Activated naive CD4-positive, alpha-beta T cell treated with anti-CD3 and anti-CD28 coated beads, Interleukin-2, amount 50 U/mL, for 24 hours (primary cell): ENCODE results near the gene NEUROD4.

Source experiments
- H3K27ac Mint-ChIP-seq: one replicate; pipeline ENCODE4 v1.8.0; 2021; ENCODE audit warnings: mild to moderate bottlenecking, mixed read lengths
- H3K27me3 Mint-ChIP-seq: one replicate; pipeline ENCODE4 v1.8.0; 2021; ENCODE audit warnings: mixed read lengths
- H3K36me3 Mint-ChIP-seq: one replicate; pipeline ENCODE4 v1.8.0; 2021; ENCODE audit warnings: mixed read lengths
- H3K4me1 Mint-ChIP-seq: one replicate; pipeline ENCODE4 v1.8.0; 2021; ENCODE audit warnings: mixed read lengths
- H3K4me3 Mint-ChIP-seq: one replicate; pipeline ENCODE4 v1.8.0; 2021; ENCODE audit warnings: mild to moderate bottlenecking, mixed read lengths
- H3K9me3 Mint-ChIP-seq: one replicate; pipeline ENCODE4 v1.8.0; 2021; ENCODE audit warnings: mixed read lengths

NEUROD4 gene

DNA sequence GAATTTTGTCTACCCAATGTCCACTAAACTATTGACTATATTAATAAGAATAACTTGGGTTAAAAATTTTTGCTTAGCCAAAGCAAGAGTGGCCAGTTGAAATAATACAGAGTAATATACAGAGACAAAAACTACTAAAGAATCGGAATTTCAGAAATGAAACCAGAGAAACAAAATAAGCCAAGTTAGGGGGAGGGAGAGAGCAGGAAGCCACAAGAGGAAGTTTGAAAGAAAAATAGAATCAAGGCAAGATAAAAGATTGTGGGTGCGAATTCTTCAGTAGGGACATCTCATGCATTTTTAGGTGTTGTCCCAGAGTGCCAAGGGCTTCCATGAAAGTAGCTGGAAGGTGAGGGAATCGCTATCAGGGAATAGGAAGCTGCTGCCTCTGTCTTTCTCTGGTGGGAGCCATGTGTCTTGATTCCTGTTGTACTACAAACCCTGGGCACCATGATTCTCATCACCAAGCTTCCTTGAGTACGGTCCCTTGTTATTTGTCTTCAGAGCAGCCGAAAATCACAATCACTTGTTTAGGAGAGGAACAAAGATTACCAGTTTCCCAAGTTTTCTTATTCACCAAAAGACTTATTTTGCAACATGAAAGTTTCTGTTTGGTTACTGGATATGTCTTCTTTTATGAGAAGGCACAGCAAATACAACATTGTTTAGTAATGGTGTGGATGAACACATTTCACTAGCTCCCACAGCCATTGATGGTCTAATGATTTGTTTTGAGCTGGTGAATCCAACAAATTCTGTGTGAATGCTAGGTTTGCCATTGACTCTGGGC, 16.7 kb downstream of the NEUROD4 start:
- Mint-ChIP-seq H3K4me1 (peaks cover 59% of the 10 kb centered on the region), H3K4me3 (peak overlapping the region; percentile 76), H3K27me3 (no peaks in the 10 kb centered on the region), H3K27ac (peak overlapping the region; percentile 89), H3K9me3 (no peaks in the 10 kb centered on the region), H3K36me3 (peaks cover 3% of the 10 kb centered on the region)

- H3K4me3 Mint-ChIP-seq = no peak overlapping the region
- peaks cover 3% of the 10 kb centered on the region for H3K36me3 Mint-ChIP-seq
- peak overlapping the region; percentile 21 for H3K27ac Mint-ChIP-seq
- H3K4me1 Mint-ChIP-seq = peaks cover 61% of the 10 kb centered on the region
- no peaks in the 10 kb centered on the region for H3K27me3 Mint-ChIP-seq
- H3K9me3 Mint-ChIP-seq = no peaks in the 10 kb centered on the region
These were observed 17.7 kb downstream of the NEUROD4 start for GRCh38 chr12:55037351-55037987.

DNA sequence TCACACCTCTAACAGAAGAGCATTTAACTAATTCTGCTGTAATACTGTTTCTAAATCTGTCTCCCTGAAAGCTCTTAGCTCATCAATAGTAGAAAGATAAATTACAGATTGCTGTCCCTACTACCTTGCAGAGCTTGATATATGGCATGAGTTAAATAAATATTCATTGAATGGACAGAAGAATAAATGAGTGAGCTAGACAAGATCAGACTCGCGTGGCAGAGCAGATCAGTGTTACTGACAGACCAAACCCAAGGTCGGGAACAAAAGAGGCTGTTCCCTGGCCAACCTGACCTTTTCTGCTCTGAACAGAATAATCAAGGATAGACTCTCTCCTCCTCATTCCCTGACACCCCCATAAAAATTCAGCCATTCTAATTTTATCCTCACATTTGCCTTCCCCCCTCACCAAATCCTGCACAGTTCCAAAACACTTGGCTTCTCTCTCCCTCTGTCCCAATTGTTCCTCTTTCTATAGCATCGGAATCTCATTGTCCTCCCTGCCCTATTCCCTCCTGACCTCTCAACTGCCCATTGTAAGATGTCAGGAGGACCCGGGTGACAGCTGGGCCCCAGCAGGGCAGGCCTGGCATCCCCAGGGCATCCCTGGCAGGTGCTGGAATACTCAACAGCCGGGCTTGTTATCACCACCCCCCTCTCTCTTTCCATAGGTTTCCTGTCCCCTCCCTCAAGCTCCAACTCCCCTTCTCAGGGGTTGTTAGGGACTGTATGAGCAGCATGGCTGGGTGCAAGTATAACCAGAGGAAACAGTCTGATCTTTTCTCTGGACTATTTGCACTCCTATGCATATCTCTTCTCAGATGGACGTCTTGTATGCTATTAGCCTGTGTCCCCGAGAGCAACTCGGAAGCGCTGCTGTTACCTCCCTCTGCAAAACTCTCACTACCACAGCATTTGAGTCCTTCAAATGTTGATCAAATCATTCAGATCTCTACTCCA, 19.9 kb downstream of the NEUROD4 start:
- peak overlapping the region; percentile 16 for H3K4me3 Mint-ChIP-seq

DNA sequence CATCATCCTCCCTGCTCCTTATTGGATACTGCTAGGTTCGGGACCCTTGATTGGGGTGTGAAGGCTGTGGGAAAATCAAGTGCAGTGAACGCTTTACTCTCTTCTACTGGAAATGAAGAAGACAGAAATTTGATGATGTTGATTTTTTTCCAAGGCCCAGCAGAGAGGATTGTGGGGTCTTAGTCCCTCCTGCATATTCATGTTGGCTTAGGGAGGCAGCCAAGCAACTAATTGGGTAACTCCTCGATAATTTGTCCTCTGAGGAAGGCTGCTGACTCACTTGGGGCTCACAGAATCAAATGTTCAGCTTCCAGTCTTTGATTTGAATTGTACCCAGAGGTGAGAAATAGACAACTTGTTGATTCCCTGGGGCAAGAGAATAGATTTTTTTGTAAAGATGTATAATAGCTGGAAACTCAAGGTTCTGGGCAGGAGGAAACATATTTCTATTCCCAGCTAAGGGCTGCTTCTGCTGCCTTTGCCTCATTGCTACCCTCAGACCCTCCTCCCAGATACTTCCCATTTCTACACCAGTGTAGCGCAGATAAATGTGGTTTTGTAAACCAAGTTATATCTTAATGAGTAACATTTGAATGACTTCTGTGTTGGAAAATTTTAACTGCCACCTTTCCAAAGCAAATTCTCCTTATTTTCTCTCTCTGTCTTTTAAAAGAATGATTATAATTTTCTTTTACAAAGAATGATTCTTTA, 21.7 kb downstream of the NEUROD4 start:
- no peak overlapping the region for H3K4me3 Mint-ChIP-seq
- no peaks in the 10 kb centered on the region for H3K9me3 Mint-ChIP-seq
- H3K36me3 Mint-ChIP-seq = no peaks in the 10 kb centered on the region
- H3K27ac Mint-ChIP-seq = no peak overlapping the region
- peaks cover 45% of the 10 kb centered on the region for H3K4me1 Mint-ChIP-seq
- no peaks in the 10 kb centered on the region for H3K27me3 Mint-ChIP-seq

More for the DNA sequence above, 19.9 kb downstream of the NEUROD4 start:
- H3K27ac Mint-ChIP-seq = no peak overlapping the region
- peaks cover 63% of the 10 kb centered on the region for H3K4me1 Mint-ChIP-seq
- H3K27me3 Mint-ChIP-seq = no peaks in the 10 kb centered on the region
- H3K9me3 Mint-ChIP-seq = no peaks in the 10 kb centered on the region
- peaks cover 3% of the 10 kb centered on the region for H3K36me3 Mint-ChIP-seq

- Mint-ChIP-seq H3K36me3 (no peaks in the 10 kb centered on the region), H3K9me3 (no peaks in the 10 kb centered on the region), H3K27ac (no peak overlapping the region), H3K4me1 (peaks cover 30% of the 10 kb centered on the region), H3K4me3 (no peak overlapping the region), H3K27me3 (no peaks in the 10 kb centered on the region)
These were observed 23.8 kb downstream of the NEUROD4 start for GRCh38 chr12:55043542-55043941.

GRCh38 chr12:55044135-55044534, 24.4 kb downstream of the NEUROD4 start:
- H3K27me3 Mint-ChIP-seq = no peaks in the 10 kb centered on the region
- H3K27ac Mint-ChIP-seq = no peak overlapping the region
- H3K9me3 Mint-ChIP-seq = no peaks in the 10 kb centered on the region
- peaks cover 24% of the 10 kb centered on the region for H3K4me1 Mint-ChIP-seq
- H3K36me3 Mint-ChIP-seq = no peaks in the 10 kb centered on the region
- no peak overlapping the region for H3K4me3 Mint-ChIP-seq

GRCh38 chr12:55049676-55050075, 29.9 kb downstream of the NEUROD4 start:
- Mint-ChIP-seq H3K36me3 (no peaks in the 10 kb centered on the region), H3K27ac (no peak overlapping the region), H3K9me3 (no peaks in the 10 kb centered on the region), H3K4me3 (no peak overlapping the region), H3K27me3 (no peaks in the 10 kb centered on the region), H3K4me1 (no peaks in the 10 kb centered on the region)

DNA sequence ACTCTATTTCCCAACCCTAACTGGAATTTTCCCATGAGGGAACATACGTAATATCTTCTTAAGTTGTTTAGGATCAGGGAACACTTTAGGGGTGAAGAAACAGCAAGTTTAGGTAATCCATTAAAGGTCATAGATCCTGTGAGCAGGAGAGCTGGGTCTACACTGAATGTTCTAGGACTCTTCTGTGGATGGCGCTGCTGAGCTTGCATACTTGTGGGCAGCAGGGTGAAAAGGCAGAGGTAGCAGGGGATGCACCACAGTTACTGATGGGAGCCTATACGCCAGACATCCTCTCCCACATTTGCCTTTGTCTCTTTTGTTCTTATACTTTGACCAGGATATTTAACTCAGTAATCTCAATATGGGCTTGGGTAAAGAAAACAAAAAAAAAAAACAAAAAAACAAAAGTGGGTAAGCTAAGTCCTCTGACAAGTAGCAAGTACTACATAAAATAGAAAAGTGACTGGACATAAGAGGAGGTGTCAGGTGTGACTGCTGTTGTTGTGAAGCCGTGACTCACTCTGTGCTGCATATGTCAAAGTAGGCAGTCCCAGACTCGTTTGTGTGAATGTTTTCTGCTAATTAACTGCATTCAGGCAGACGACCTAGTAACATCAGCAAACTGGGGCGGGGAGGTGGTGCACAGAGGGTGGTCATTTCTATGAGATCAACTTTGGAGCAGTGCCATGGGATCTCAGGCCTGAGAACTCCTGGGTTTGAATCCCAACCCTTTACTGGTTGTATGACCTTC, 31.6 kb downstream of the NEUROD4 start:
- Mint-ChIP-seq H3K9me3 (no peaks in the 10 kb centered on the region), H3K4me1 (no peaks in the 10 kb centered on the region), H3K27ac (no peak overlapping the region), H3K4me3 (no peak overlapping the region), H3K36me3 (no peaks in the 10 kb centered on the region), H3K27me3 (no peaks in the 10 kb centered on the region)

- Mint-ChIP-seq H3K36me3 (no peaks in the 10 kb centered on the region), H3K4me1 (peaks cover 10% of the 10 kb centered on the region), H3K9me3 (no peaks in the 10 kb centered on the region), H3K4me3 (no peak overlapping the region), H3K27ac (no peak overlapping the region), H3K27me3 (no peaks in the 10 kb centered on the region)
These were observed 37.7 kb downstream of the NEUROD4 start for GRCh38 chr12:55057481-55057880.

- Mint-ChIP-seq H3K27ac (no peak overlapping the region), H3K9me3 (no peaks in the 10 kb centered on the region), H3K36me3 (no peaks in the 10 kb centered on the region), H3K27me3 (no peaks in the 10 kb centered on the region), H3K4me3 (no peak overlapping the region), H3K4me1 (peaks cover 10% of the 10 kb centered on the region)
These were observed 38.3 kb downstream of the NEUROD4 start for GRCh38 chr12:55058082-55058481.

GRCh38 chr12:55058776-55059175, 39.0 kb downstream of the NEUROD4 start:
- H3K36me3 Mint-ChIP-seq = no peaks in the 10 kb centered on the region
- peaks cover 10% of the 10 kb centered on the region for H3K4me1 Mint-ChIP-seq
- H3K27ac Mint-ChIP-seq = no peak overlapping the region
- H3K9me3 Mint-ChIP-seq = no peaks in the 10 kb centered on the region
- no peak overlapping the region for H3K4me3 Mint-ChIP-seq
- no peaks in the 10 kb centered on the region for H3K27me3 Mint-ChIP-seq

- H3K36me3 Mint-ChIP-seq = no peaks in the 10 kb centered on the region
- no peak overlapping the region for H3K4me3 Mint-ChIP-seq
- peaks cover 1% of the 10 kb centered on the region for H3K27me3 Mint-ChIP-seq
- no peak overlapping the region for H3K27ac Mint-ChIP-seq
- H3K9me3 Mint-ChIP-seq = no peaks in the 10 kb centered on the region
- peaks cover 10% of the 10 kb centered on the region for H3K4me1 Mint-ChIP-seq
These were observed 40.7 kb downstream of the NEUROD4 start for GRCh38 chr12:55060470-55060869.

DNA sequence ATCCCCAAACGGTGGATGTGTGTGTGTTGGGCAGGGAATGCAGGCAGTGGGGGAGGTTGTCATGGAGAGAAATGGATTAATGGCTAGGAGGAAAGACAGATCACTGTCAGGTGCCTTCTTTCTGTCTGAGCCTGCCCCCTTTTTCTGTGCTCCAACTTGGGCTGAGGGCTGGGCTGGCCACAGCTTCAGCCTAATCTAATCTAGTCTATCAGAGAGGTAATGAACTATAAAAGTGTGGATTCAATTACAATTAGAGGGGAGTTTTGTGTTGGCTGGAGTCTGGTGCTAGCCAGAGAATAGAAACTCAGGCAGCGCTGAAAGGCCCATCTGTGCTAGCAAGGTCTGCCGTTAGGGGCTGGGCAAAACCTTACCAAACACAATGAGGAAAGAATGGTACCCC, 41.2 kb downstream of the NEUROD4 start:
- no peaks in the 10 kb centered on the region for H3K36me3 Mint-ChIP-seq
- no peak overlapping the region for H3K27ac Mint-ChIP-seq
- H3K27me3 Mint-ChIP-seq = peaks cover 1% of the 10 kb centered on the region
- no peak overlapping the region for H3K4me3 Mint-ChIP-seq
- peaks cover 10% of the 10 kb centered on the region for H3K4me1 Mint-ChIP-seq
- H3K9me3 Mint-ChIP-seq = no peaks in the 10 kb centered on the region

GRCh38 chr12:55063291-55063690, 43.5 kb downstream of the NEUROD4 start:
- peaks cover 1% of the 10 kb centered on the region for H3K27me3 Mint-ChIP-seq
- H3K4me3 Mint-ChIP-seq = no peak overlapping the region
- H3K27ac Mint-ChIP-seq = no peak overlapping the region
- no peaks in the 10 kb centered on the region for H3K36me3 Mint-ChIP-seq
- H3K9me3 Mint-ChIP-seq = no peaks in the 10 kb centered on the region
- H3K4me1 Mint-ChIP-seq = peaks cover 10% of the 10 kb centered on the region
